DOHH2 (cell line): Measurements from ENCODE around the gene ADCY3.

Source experiments
- H3F3A ChIP-seq: fragments of 200-600 bp; sonication (generic), shearing (Covaris generic); 2 replicates; pipeline ENCODE4 v1.6.0; 2016; ENCODE audit warnings: antibody characterized with exemption, mild to moderate bottlenecking; ENCODE audit not compliant: control insufficient read depth, insufficient read depth
- H3K27ac ChIP-seq: fragments of 200-600 bp; sonication (generic); 2 replicates; pipeline ENCODE4 v1.5.1; 2014; ENCODE audit warnings: low read depth, mild to moderate bottlenecking, low read length, moderate library complexity
- H3K27me3 ChIP-seq: fragments of 200-600 bp; sonication (generic); 2 replicates; pipeline ENCODE4 v1.6.1; 2014; ENCODE audit warnings: mild to moderate bottlenecking, low read length, mixed read lengths; ENCODE audit not compliant: control insufficient read depth
- H3K36me3 ChIP-seq: fragments of 200-600 bp; sonication (generic); 2 replicates; pipeline ENCODE4 v1.6.1; 2014; ENCODE audit warnings: mild to moderate bottlenecking, low read length, moderate library complexity, mixed read lengths; ENCODE audit not compliant: control insufficient read depth
- H3K4me1 ChIP-seq: fragments of 200-600 bp; sonication (generic); 2 replicates; pipeline ENCODE4 v1.6.1; 2014; ENCODE audit warnings: mild to moderate bottlenecking, low read length, mixed read lengths; ENCODE audit not compliant: control insufficient read depth
- H3K4me2 ChIP-seq: fragments of 200-600 bp; sonication (generic); 2 replicates; pipeline ENCODE4 v1.6.0; 2014; ENCODE audit warnings: mild to moderate bottlenecking, low read length, moderate library complexity
- H3K4me3 ChIP-seq: fragments of 200-600 bp; sonication (generic); 2 replicates; pipeline ENCODE4 v1.5.1; 2014; ENCODE audit warnings: mild to moderate bottlenecking, low read length, mixed read lengths
- H3K79me2 ChIP-seq: fragments of 200-600 bp; sonication (generic); 2 replicates; pipeline ENCODE4 v1.6.1; 2014; ENCODE audit warnings: mild to moderate bottlenecking, low read length, mixed read lengths; ENCODE audit not compliant: control insufficient read depth
- H3K9me2 ChIP-seq: fragments of 200-600 bp; sonication (generic); replicated peaks from 2 replicates; pipeline ENCODE4 v1.6.1; 2014; ENCODE audit warnings: mild to moderate bottlenecking, low read length, mixed read lengths; ENCODE audit not compliant: control insufficient read depth
- H3K9me3 ChIP-seq: fragments of 200-600 bp; sonication (generic); 2 replicates; pipeline ENCODE4 v1.6.1; 2014; ENCODE audit warnings: antibody characterized with exemption, low read length, mixed read lengths; ENCODE audit not compliant: control insufficient read depth, insufficient read depth
- H4K20me1 ChIP-seq: fragments of 200-600 bp; sonication (generic); 2 replicates; pipeline ENCODE4 v1.6.0; 2014; ENCODE audit warnings: low read depth, mild to moderate bottlenecking, antibody characterized with exemption, low read length, moderate library complexity; ENCODE audit not compliant: control insufficient read depth, insufficient read depth
- EZH2phosphoT487 ChIP-seq: fragments of 200-600 bp; sonication (generic); IDR thresholded peaks from 2 replicates; pipeline ENCODE4 v1.6.1; 2017; ENCODE audit warnings: borderline replicate concordance, mild to moderate bottlenecking, antibody characterized with exemption, low read length, moderate library complexity, mixed read lengths
- TF ChIP-seq, protein P1 (sequence below): fragments of 200-600 bp; sonication (generic); IDR thresholded peaks from one replicate; pipeline ENCODE4 v1.5.1; 2014; ENCODE audit warnings: antibody characterized with exemption, mild to moderate bottlenecking, low read depth, low read length; ENCODE audit not compliant: poor library complexity, severe bottlenecking

The ADCY3 gene

DNA sequence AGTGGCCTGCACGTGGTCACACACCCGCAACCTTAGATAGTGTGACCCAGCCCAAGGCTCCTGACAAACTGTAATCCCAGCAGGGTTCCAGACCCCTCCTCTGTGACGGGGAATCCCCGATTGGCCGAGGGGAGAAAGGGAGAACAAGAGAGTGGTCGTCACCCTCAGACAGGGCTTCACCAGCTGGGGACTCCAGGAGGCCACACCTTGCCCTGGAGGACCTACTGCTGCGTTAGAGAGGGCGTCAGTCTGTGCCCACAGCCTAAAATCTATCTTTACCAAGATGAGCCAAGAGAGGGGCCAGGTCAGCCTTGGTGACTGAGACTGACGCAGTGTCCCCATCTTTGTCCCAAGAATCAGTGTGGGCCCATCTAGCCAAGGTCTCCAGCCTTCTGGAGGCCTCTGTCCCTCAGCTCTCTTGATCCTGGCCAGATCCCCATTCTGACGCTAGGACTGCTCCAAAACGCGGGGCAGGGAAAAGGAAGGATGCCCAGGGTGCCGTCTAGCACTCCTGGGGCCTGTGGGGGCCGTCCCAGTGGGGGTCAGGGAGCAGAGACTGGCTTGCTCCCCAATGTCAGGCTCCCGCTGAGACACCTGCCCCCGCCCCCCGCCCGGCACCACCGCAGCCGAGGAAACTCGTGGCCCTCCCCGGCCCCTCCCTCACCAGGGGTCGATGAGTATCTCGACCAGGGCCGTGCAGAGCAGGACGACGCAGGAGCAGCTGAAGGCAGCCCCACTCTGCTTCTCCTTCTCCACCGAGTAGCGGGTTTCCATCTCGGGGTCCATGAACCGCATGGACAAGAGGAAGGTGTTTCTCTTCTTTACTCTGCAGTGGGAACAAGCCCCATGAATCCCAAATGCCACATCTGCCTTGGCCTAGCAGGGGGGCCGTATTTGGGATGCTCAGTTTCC lies 86.0 kb downstream of the ADCY3 start:
- H3K79me2 ChIP-seq, result no peaks in the 10 kb centered on the region
- H3K9me2 ChIP-seq, result no peaks in the 10 kb centered on the region
- H3K36me3 ChIP-seq, result peaks cover 48% of the 10 kb centered on the region
- no peak overlapping the region for H3K4me3 ChIP-seq
- H3K27ac ChIP-seq, result no peak overlapping the region
- no peaks in the 10 kb centered on the region for H3F3A ChIP-seq
- TF ChIP-seq, protein P1, sequence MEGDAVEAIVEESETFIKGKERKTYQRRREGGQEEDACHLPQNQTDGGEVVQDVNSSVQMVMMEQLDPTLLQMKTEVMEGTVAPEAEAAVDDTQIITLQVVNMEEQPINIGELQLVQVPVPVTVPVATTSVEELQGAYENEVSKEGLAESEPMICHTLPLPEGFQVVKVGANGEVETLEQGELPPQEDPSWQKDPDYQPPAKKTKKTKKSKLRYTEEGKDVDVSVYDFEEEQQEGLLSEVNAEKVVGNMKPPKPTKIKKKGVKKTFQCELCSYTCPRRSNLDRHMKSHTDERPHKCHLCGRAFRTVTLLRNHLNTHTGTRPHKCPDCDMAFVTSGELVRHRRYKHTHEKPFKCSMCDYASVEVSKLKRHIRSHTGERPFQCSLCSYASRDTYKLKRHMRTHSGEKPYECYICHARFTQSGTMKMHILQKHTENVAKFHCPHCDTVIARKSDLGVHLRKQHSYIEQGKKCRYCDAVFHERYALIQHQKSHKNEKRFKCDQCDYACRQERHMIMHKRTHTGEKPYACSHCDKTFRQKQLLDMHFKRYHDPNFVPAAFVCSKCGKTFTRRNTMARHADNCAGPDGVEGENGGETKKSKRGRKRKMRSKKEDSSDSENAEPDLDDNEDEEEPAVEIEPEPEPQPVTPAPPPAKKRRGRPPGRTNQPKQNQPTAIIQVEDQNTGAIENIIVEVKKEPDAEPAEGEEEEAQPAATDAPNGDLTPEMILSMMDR, result no peak
- no peak for TF ChIP-seq EZH2phosphoT487
- H4K20me1 ChIP-seq, result no peaks in the 10 kb centered on the region
- no peaks in the 10 kb centered on the region for H3K27me3 ChIP-seq
- no peak overlapping the region for H3K4me2 ChIP-seq
- no peaks in the 10 kb centered on the region for H3K4me1 ChIP-seq
- H3K9me3 ChIP-seq, result no peaks in the 10 kb centered on the region

DNA sequence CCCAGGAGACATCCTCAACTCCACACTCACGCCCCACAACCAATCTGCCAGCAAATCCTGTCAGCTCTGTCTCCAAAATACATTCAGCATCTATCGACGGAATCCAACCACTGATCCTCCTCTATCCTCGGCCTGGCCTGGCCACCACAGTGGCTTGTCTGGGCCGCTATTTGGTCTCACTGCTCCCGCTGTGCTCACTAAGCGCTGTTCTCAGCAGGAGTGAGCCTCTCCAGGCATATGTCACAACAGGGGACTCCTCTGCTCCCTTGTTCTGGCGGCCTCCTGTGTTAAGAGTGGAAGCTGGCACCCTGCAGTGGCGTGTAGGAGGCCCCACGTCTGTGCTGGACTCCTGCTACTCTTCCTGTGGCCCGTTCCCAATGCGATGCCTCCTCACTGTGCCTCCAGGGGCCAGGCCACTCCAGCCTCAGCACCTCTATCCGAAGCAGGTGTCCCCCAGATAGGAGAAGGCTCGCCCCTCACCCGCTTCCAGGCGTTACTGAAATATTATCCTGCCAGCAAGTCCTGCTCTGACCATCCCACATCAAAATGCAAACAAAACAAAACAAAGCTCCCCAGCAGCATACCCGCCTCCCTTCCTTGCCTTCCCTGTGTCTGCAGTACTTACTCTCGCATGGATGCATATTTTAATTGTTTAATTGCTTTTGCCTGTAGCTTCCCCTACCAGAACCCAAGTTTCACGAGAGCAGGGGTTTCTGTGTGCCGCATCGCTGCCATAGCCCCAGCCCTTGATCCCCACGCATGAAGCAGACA lies 86.9 kb downstream of the ADCY3 start:
- H3K9me2 ChIP-seq, result no peaks in the 10 kb centered on the region
- H3K4me2 ChIP-seq, result no peak overlapping the region
- no peaks in the 10 kb centered on the region for H3K4me1 ChIP-seq
- no peak overlapping the region for H3K27ac ChIP-seq
- no peaks in the 10 kb centered on the region for H3F3A ChIP-seq
- no peaks in the 10 kb centered on the region for H3K27me3 ChIP-seq
- H3K4me3 ChIP-seq, result no peak overlapping the region
- H3K36me3 ChIP-seq, result peaks cover 45% of the 10 kb centered on the region
- no peak for TF ChIP-seq EZH2phosphoT487
- TF ChIP-seq, protein P1, result no peak
- H3K9me3 ChIP-seq, result no peaks in the 10 kb centered on the region
- H4K20me1 ChIP-seq, result no peaks in the 10 kb centered on the region
- no peaks in the 10 kb centered on the region for H3K79me2 ChIP-seq

DNA sequence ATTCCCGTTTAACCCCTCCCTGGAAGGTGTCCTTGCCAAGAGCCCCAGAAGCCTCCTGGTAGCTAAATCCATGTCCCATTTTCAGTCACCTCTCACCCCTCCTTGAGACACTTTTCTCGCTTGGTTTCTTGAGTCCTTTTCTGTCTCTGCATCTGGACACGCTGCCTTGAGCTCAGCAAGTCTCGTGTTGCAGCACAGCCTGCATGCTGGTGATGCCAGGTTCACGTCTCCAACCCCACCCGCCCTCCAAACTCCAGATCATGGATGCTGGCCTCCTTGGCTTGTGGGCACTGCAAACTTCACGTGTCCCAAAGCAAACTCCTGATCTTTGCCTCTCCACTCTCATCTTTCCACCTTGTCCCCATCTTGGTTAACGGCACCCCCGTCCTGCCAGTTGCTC lies 87.5 kb downstream of the ADCY3 start:
- peaks cover 45% of the 10 kb centered on the region for H3K36me3 ChIP-seq
- no peak overlapping the region for H3K4me3 ChIP-seq
- no peak overlapping the region for H3K4me2 ChIP-seq
- no peaks in the 10 kb centered on the region for H3K4me1 ChIP-seq
- H4K20me1 ChIP-seq, result no peaks in the 10 kb centered on the region
- H3K27me3 ChIP-seq, result no peaks in the 10 kb centered on the region
- H3F3A ChIP-seq, result no peaks in the 10 kb centered on the region
- no peak overlapping the region for H3K27ac ChIP-seq
- H3K79me2 ChIP-seq, result no peaks in the 10 kb centered on the region
- no peak for TF ChIP-seq EZH2phosphoT487
- TF ChIP-seq, protein P1, result no peak
- H3K9me2 ChIP-seq, result no peaks in the 10 kb centered on the region
- no peaks in the 10 kb centered on the region for H3K9me3 ChIP-seq
